Fibroblast of lung (primary cell): ENCODE measurements around the gene COPG1.

Source experiments
- EZH2 ChIP-seq: IDR thresholded peaks from 2 replicates; pipeline ENCODE4 v1.5.1; 2012; ENCODE audit warnings: low read length, control low read depth, mild to moderate bottlenecking; ENCODE audit errors: missing control alignments
- TF ChIP-seq, protein P1 (sequence below), 2 donors: IDR thresholded peaks in 1 of 2; conservative IDR thresholded peaks in 1 of 2; 1 replicate in 1 of 2; 2 replicates in 1 of 2; pipeline ENCODE4 v1.5.1; 2011 to 2012; ENCODE audit warnings: low read length in 2 of 2, control low read depth in 1 of 2, inconsistent platforms in 1 of 2, low read depth in 1 of 2, mild to moderate bottlenecking in 1 of 2

DNA sequence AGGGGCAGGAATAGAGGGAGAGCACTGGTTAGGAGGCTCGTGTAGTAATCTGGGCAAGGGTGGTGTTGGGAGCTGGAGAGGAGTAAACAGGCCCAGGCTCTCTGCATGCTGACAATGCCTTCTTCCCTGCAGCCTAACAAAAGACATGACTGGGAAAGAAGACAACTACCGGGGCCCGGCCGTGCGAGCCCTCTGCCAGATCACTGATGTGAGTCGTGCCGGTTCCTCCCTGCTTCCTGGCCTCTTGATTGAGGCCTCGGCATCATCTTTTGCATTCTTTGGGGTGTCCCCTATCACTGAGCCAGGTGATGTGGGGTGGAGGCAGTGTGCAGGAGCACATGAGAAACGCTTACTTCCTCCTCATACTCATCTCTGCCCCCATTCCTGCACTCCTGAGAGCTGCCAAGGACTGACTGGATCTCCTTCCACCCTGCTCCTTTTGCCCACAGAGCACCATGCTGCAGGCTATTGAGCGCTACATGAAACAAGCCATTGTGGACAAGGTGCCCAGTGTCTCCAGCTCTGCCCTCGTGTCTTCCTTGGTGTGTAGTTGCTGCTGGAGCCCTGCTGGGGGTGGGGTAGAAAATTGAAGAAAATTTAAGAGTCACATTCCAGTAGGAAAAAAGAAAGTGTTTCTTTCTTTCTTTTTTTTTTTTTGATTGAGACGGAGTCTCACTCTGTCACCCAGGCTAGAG is 5.3 kb downstream of the COPG1 start:
- TF ChIP-seq, protein P1, sequence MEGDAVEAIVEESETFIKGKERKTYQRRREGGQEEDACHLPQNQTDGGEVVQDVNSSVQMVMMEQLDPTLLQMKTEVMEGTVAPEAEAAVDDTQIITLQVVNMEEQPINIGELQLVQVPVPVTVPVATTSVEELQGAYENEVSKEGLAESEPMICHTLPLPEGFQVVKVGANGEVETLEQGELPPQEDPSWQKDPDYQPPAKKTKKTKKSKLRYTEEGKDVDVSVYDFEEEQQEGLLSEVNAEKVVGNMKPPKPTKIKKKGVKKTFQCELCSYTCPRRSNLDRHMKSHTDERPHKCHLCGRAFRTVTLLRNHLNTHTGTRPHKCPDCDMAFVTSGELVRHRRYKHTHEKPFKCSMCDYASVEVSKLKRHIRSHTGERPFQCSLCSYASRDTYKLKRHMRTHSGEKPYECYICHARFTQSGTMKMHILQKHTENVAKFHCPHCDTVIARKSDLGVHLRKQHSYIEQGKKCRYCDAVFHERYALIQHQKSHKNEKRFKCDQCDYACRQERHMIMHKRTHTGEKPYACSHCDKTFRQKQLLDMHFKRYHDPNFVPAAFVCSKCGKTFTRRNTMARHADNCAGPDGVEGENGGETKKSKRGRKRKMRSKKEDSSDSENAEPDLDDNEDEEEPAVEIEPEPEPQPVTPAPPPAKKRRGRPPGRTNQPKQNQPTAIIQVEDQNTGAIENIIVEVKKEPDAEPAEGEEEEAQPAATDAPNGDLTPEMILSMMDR (conservative IDR thresholded peaks at IDR 0.05 in 1 of 2, IDR thresholded peaks at IDR 0.05 in 1 of 2; ENCODE audit: low read depth in 1 of 2, low read length in 2 of 2), result no peak
- no peak for TF ChIP-seq EZH2
